Measurements from ENCODE around the gene TMEM208.

Gene TMEM208

GRCh38 chr16:67226804-67227566 lies at the start of gene TMEM208:
TMEM208 (plus strand) TSS chr16:67227130; CDS start chr16:67227219, 89 bp downstream.
- intact Hi-C loops (cut with DNase I) = loop anchor here (5.0 kb wide), 1 partner anchor 35 kb away; the partner anchor contains the start of genes E2F4 and EXOC3L1
- DNase-seq = peak; percentile 92 to 99 (median 96)

- intact Hi-C loops (cut with DNase I) = no loop called here
- peak in 39 of 42 donors; percentile 44 to 89 (median 73) for DNase-seq
Observed at GRCh38 chr16:67177743-67178699, 48.9 kb upstream of the TMEM208 start.

GRCh38 chr16:67179421-67180080 lies 47.4 kb upstream of the TMEM208 start:
- intact Hi-C loops (cut with DNase I) = no loop called here
- no peak for DNase-seq

GRCh38 chr16:67180166-67180565 lies 46.8 kb upstream of the TMEM208 start:
- intact Hi-C loops (cut with DNase I) = no loop called here
- DNase-seq = no peak

- intact Hi-C loops (cut with DNase I) = no loop called here
- DNase-seq = no peak
Observed at GRCh38 chr16:67181346-67181745, 45.6 kb upstream of the TMEM208 start.

GRCh38 chr16:67182288-67182687 lies 44.6 kb upstream of the TMEM208 start:
- no peak for DNase-seq
- intact Hi-C loops (cut with DNase I) = no loop called here

- no peak for DNase-seq
- intact Hi-C loops (cut with DNase I) = no loop called here
Observed at GRCh38 chr16:67183284-67183626, 43.7 kb upstream of the TMEM208 start.

- peak; percentile 88 to 98 (median 95) for DNase-seq
- intact Hi-C loops (cut with DNase I) = no loop called here
Observed at GRCh38 chr16:67183627-67184452, 43.1 kb upstream of the TMEM208 start, which contains the start of gene MATCAP1. MATCAP1 (minus strand) TSS chr16:67183963; CDS start chr16:67180610, 3,353 bp downstream.

- peak in 4 of 42 donors; percentile 28 to 61 (median 42) for DNase-seq
- intact Hi-C loops (cut with DNase I) = no loop called here
Observed at GRCh38 chr16:67184453-67184994, 42.4 kb upstream of the TMEM208 start.

- intact Hi-C loops (cut with DNase I) = no loop called here
- peak; percentile 81 to 96 (median 89) for DNase-seq
Observed at GRCh38 chr16:67184995-67185650, 41.8 kb upstream of the TMEM208 start.

GRCh38 chr16:67185651-67186134 lies 41.2 kb upstream of the TMEM208 start:
- intact Hi-C loops (cut with DNase I) = no loop called here
- no peak for DNase-seq

- intact Hi-C loops (cut with DNase I) = no loop called here
- no peak for DNase-seq
Observed at GRCh38 chr16:67186550-67186950, 40.4 kb upstream of the TMEM208 start.

- no peak for DNase-seq
- intact Hi-C loops (cut with DNase I) = no loop called here
Observed at GRCh38 chr16:67187175-67187890, 39.6 kb upstream of the TMEM208 start.

GRCh38 chr16:67188323-67188722 lies 38.6 kb upstream of the TMEM208 start:
- intact Hi-C loops (cut with DNase I) = no loop called here
- no peak for DNase-seq

- intact Hi-C loops (cut with DNase I) = no loop called here
- no peak for DNase-seq
Observed at GRCh38 chr16:67188798-67189197, 38.1 kb upstream of the TMEM208 start.

- intact Hi-C loops (cut with DNase I) = loop anchor here (5.0 kb wide), 1 partner anchor 37 kb away; the partner anchor contains the start of gene TMEM208
Observed at GRCh38 chr16:67190041-67190440, 36.9 kb upstream of the TMEM208 start, which contains the start of gene EXOC3L1. EXOC3L1 (minus strand) TSS chr16:67190136; CDS start chr16:67189676, 460 bp downstream.

More at GRCh38 chr16:67190041-67190440, 36.9 kb upstream of the TMEM208 start, which contains the start of gene EXOC3L1:
- DNase-seq = no peak
